HCT116 (cell line): Measurements from ENCODE around the gene LRBA. TPM values are rescaled to one million over a fixed set of nuclear protein-coding genes. Genes with fewer than 3 reads are reported as not detected.

ENCODE experiments used
- ATAC-seq: fragments of 200-7000 bp; cut with Tn5 transposase; 2 replicates; pipeline ENCODE4 v1.9.1; 2020; ENCODE audit warnings: mild to moderate bottlenecking, moderate library complexity
- BruUV-seq: library from RNA; stranded (reverse); fragments of 400-500 nt; replicated peaks from 2 replicates; lab custom pipeline; 2021; lab: Mats Ljungman, UMichigan
- CTCF ChIA-PET: fragments of 300-600 bp; sonication (Branson Sonifier 250); formaldehyde crosslinking; loops from one replicate; lab custom pipeline; 2021; ENCODE audit warnings: antibody characterized with exemption; lab: Charles Lee
- POLR2A ChIA-PET: fragments of 300-600, 350-600 bp; sonication (Branson Sonifier 250); formaldehyde crosslinking; loops from one replicate; lab custom pipeline; 2021; ENCODE audit warnings: antibody characterized with exemption; lab: Charles Lee
- RAD21 ChIA-PET, 2 experiments: fragments of 300-600 bp; sonication (Branson Sonifier 250); formaldehyde crosslinking; loops; one replicate each; lab custom pipeline; 2023; ENCODE audit warnings: low total read pairs in 2 of 2; ENCODE audit not compliant: uncharacterized antibody in 2 of 2, unreplicated experiment in 2 of 2, low non-redundant PET in 1 of 2; lab: Charles Lee
- DNase-seq: peaks from one replicate; pipeline ENCODE4 v3.0.0-alpha.2; 2010; ENCODE audit warnings: low read depth, low spot score
- H2AFZ ChIP-seq: fragments of 200-600 bp; shearing (Covaris generic), sonication (generic); 2 replicates; pipeline ENCODE4 v1.6.1; 2017; ENCODE audit warnings: low read depth, mixed run types, mixed read lengths, antibody characterized with exemption, low read length; ENCODE audit not compliant: poor library complexity, severe bottlenecking
- H3K27ac ChIP-seq: 2 replicates; pipeline ENCODE4 v1.5.1; 2012; ENCODE audit warnings: low read depth, low read length
- H3K27me3 ChIP-seq: fragments of 200-600 bp; sonication (generic); 2 replicates; pipeline ENCODE4 v1.6.1; 2016; ENCODE audit warnings: mixed run types, low read length, mixed read lengths; ENCODE audit not compliant: insufficient read depth
- H3K36me3 ChIP-seq, 2 experiments: fragments of 200-500 bp in 1 of 2; fragments of 200-600 bp in 1 of 2; sonication (Bioruptor generic) in 1 of 2; sonication (generic) in 1 of 2; 2 replicates each; pipeline versions ENCODE4 v1.5.1 to v1.6.1; 2014 to 2016; ENCODE audit warnings: low read length in 2 of 2, inconsistent platforms in 1 of 2, mixed read lengths in 1 of 2, mixed run types in 1 of 2; ENCODE audit not compliant: insufficient read depth in 2 of 2, control insufficient read depth in 1 of 2
- H3K4me1 ChIP-seq, 2 experiments: fragments of 200-600 bp in 1 of 2; sonication (generic) in 1 of 2; 2 replicates each; pipeline versions ENCODE4 v1.5.1 to v1.6.1; 2012 to 2017; ENCODE audit warnings: low read length in 2 of 2, inconsistent platforms in 1 of 2, mild to moderate bottlenecking in 1 of 2, mixed read lengths in 1 of 2, mixed run types in 1 of 2, moderate library complexity in 1 of 2; ENCODE audit not compliant: insufficient read depth in 2 of 2, control insufficient read depth in 1 of 2
- H3K4me2 ChIP-seq: fragments of 200-600 bp; sonication (generic); 2 replicates; pipeline ENCODE4 v1.6.1; 2017; ENCODE audit warnings: mixed run types, low read length, mixed read lengths
- H3K4me3 ChIP-seq, 2 experiments: fragments of 200-600 bp in 1 of 2; sonication (generic) in 1 of 2; replicated peaks in 1 of 2; 2 replicates each; pipeline ENCODE4 v1.5.1; 2011 to 2016; ENCODE audit warnings: low read length in 2 of 2, control low read depth in 1 of 2, low read depth in 1 of 2, mild to moderate bottlenecking in 1 of 2, mixed read lengths in 1 of 2, mixed run types in 1 of 2
- H3K79me2 ChIP-seq: fragments of 200-600 bp; sonication (generic); 2 replicates; pipeline ENCODE4 v1.6.1; 2017; ENCODE audit warnings: mild to moderate bottlenecking, mixed run types, low read length, moderate library complexity, mixed read lengths; ENCODE audit not compliant: insufficient read depth
- H3K9ac ChIP-seq: fragments of 200-600 bp; sonication (generic); 2 replicates; pipeline ENCODE4 v1.6.1; 2016; ENCODE audit warnings: low read length, mixed read lengths
- H3K9me2 ChIP-seq: fragments of 200-600 bp; sonication (generic), shearing (Covaris generic); 2 replicates; pipeline ENCODE4 v1.6.1; 2017; ENCODE audit warnings: mixed run types, mild to moderate bottlenecking, moderate library complexity; ENCODE audit not compliant: insufficient read depth
- H3K9me3 ChIP-seq, 2 experiments: fragments of 200-500 bp in 1 of 2; fragments of 200-600 bp in 1 of 2; sonication (Bioruptor generic) in 1 of 2; sonication (generic) in 1 of 2; 2 replicates each; pipeline ENCODE4 v1.6.1; 2014 to 2017; ENCODE audit warnings: low read length in 2 of 2, mixed read lengths in 2 of 2, inconsistent platforms in 1 of 2, low read depth in 1 of 2, mild to moderate bottlenecking in 1 of 2, mixed run types in 1 of 2, moderate library complexity in 1 of 2; ENCODE audit not compliant: control insufficient read depth in 1 of 2, insufficient read depth in 1 of 2
- H4K20me1 ChIP-seq: fragments of 200-600 bp; sonication (generic), shearing (Covaris generic); 2 replicates; pipeline ENCODE4 v1.6.1; 2017; ENCODE audit warnings: mixed run types, mild to moderate bottlenecking, moderate library complexity; ENCODE audit not compliant: insufficient read depth
- CEBPB ChIP-seq: IDR thresholded peaks from 2 replicates; pipeline ENCODE4 v1.6.1; 2012; ENCODE audit warnings: low read depth
- EGR1 ChIP-seq: IDR thresholded peaks from 2 replicates; pipeline ENCODE4 v1.6.1; 2012; ENCODE audit warnings: low read depth
- POLR2AphosphoS5 ChIP-seq: IDR thresholded peaks from 2 replicates; pipeline ENCODE4 v1.6.1; 2011; ENCODE audit warnings: mild to moderate bottlenecking, low read depth, low read length, moderate library complexity
- RAD21 ChIP-seq: IDR thresholded peaks from 2 replicates; pipeline ENCODE4 v1.6.1; 2012; ENCODE audit warnings: low read depth, mild to moderate bottlenecking
- ZFX ChIP-seq: fragments of 450-650 bp; IDR thresholded peaks from 2 replicates; pipeline ENCODE4 v1.6.1; 2017
- intact Hi-C: fragments of 100-400 bp; cut with micrococcal nuclease; formaldehyde crosslinking; loops from 2 replicates; pipeline ENCODE4 v1.10.0; 2022
- total RNA-seq: library from RNA; stranded (reverse); gene quantifications from one replicate; pipeline ENCODE4 v1.2.1, GENCODE V29; 2021; ENCODE audit not compliant: unreplicated experiment
- TF ChIP-seq, protein P1 (sequence below): IDR thresholded peaks from 2 replicates; pipeline ENCODE4 v1.6.1; 2011; ENCODE audit warnings: mild to moderate bottlenecking, low read length, moderate library complexity; ENCODE audit not compliant: insufficient replicate concordance; ENCODE audit errors: extremely low read depth
- TF ChIP-seq, protein P2 (sequence below), 3 experiments: fragments of 200-600 bp in 1 of 3; sonication (generic) in 1 of 3; IDR thresholded peaks in 2 of 3; conservative IDR thresholded peaks in 1 of 3; 2 replicates each; pipeline ENCODE4 v1.5.1; 2012 to 2017; ENCODE audit warnings: low read depth in 2 of 3, low read length in 2 of 3, antibody characterized with exemption in 1 of 3, borderline replicate concordance in 1 of 3, control low read depth in 1 of 3, mild to moderate bottlenecking in 1 of 3, mixed read lengths in 1 of 3, mixed run types in 1 of 3, moderate library complexity in 1 of 3; ENCODE audit not compliant: insufficient read depth in 1 of 3
- TF ChIP-seq, protein P3 (sequence below): IDR thresholded peaks from 2 replicates; pipeline ENCODE4 v1.6.1; 2012
- TF ChIP-seq, protein P4 (sequence below): IDR thresholded peaks from 2 replicates; pipeline ENCODE4 v1.6.1; 2012

LRBA gene
- total RNA-seq, 1 experiment from 2014 or later, result 79.8 TPM

DNA sequence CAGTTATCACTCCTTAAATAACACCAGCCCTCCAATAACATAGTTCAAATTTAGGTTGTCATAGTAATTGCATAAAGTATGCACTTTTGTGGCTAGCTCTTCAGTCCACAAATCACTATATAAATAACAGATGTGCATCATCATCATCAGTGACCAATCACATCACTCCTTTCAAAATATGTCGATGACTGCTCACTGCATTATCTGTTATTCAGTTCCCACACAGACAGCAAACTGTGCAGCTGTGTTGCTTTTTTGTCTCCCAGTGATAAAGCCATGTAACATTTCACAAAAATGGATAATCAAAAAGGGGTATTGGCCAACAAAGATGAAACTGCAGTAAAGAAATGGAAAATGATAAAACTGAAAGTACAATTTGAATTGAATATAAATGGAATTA is 731.4 kb downstream of the LRBA start:
- no peak overlapping the region for H3K4me2 ChIP-seq
- H3K79me2 ChIP-seq, result no peaks in the 10 kb centered on the region
- no peaks in the 10 kb centered on the region for H3K9me2 ChIP-seq
- H3K4me1 ChIP-seq, result peaks cover 2 to 12% of the 10 kb centered on the region in 2 experiments; a peak in 2 of 4 replicates
- BruUV-seq, result no TSS peak
- H3K9ac ChIP-seq, result no peak overlapping the region
- no peak overlapping the region for H3K27ac ChIP-seq
- no peaks in the 10 kb centered on the region for H3K36me3 ChIP-seq
- ATAC-seq, result no peak
- TF ChIP-seq, protein P1, sequence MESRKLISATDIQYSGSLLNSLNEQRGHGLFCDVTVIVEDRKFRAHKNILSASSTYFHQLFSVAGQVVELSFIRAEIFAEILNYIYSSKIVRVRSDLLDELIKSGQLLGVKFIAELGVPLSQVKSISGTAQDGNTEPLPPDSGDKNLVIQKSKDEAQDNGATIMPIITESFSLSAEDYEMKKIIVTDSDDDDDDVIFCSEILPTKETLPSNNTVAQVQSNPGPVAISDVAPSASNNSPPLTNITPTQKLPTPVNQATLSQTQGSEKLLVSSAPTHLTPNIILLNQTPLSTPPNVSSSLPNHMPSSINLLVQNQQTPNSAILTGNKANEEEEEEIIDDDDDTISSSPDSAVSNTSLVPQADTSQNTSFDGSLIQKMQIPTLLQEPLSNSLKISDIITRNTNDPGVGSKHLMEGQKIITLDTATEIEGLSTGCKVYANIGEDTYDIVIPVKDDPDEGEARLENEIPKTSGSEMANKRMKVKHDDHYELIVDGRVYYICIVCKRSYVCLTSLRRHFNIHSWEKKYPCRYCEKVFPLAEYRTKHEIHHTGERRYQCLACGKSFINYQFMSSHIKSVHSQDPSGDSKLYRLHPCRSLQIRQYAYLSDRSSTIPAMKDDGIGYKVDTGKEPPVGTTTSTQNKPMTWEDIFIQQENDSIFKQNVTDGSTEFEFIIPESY, result no peak
- TF ChIP-seq, protein P2, sequence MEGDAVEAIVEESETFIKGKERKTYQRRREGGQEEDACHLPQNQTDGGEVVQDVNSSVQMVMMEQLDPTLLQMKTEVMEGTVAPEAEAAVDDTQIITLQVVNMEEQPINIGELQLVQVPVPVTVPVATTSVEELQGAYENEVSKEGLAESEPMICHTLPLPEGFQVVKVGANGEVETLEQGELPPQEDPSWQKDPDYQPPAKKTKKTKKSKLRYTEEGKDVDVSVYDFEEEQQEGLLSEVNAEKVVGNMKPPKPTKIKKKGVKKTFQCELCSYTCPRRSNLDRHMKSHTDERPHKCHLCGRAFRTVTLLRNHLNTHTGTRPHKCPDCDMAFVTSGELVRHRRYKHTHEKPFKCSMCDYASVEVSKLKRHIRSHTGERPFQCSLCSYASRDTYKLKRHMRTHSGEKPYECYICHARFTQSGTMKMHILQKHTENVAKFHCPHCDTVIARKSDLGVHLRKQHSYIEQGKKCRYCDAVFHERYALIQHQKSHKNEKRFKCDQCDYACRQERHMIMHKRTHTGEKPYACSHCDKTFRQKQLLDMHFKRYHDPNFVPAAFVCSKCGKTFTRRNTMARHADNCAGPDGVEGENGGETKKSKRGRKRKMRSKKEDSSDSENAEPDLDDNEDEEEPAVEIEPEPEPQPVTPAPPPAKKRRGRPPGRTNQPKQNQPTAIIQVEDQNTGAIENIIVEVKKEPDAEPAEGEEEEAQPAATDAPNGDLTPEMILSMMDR (IDR thresholded peaks at IDR 0.05 in 2 of 3, conservative IDR thresholded peaks at IDR 0.05 in 1 of 3; ENCODE audit: borderline replicate concordance in 1 of 3, insufficient read depth in 1 of 3, low read depth in 2 of 3, low read length in 2 of 3), result no peak
- no peak for TF ChIP-seq CEBPB
- TF ChIP-seq ZFX, result no peak
- TF ChIP-seq, protein P3, sequence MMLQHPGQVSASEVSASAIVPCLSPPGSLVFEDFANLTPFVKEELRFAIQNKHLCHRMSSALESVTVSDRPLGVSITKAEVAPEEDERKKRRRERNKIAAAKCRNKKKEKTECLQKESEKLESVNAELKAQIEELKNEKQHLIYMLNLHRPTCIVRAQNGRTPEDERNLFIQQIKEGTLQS, result no peak
- no peak for TF ChIP-seq POLR2AphosphoS5
- TF ChIP-seq RAD21, result no peak
- TF ChIP-seq, protein P4, sequence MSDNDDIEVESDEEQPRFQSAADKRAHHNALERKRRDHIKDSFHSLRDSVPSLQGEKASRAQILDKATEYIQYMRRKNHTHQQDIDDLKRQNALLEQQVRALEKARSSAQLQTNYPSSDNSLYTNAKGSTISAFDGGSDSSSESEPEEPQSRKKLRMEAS, result no peak
- no peak for TF ChIP-seq EGR1
- POLR2A ChIA-PET, result no interaction called here
- CTCF ChIA-PET, result no interaction called here
- RAD21 ChIA-PET, result no interaction called here
- H3K4me3 ChIP-seq, result no peak overlapping the region
- H4K20me1 ChIP-seq, result no peaks in the 10 kb centered on the region
- no peaks in the 10 kb centered on the region for H3K9me3 ChIP-seq
- intact Hi-C loops, result no loop called here
- no peak for DNase-seq
- no peaks in the 10 kb centered on the region for H3K27me3 ChIP-seq
- H2AFZ ChIP-seq, result no peak overlapping the region
